Glomerular visceral epithelial cell (primary cell): ENCODE measurements around the gene TXNDC2.
"Not testable (repeated sequence)": the region's sequence is repeated elsewhere in the genome, so short reads cannot be mapped to it uniquely, and the experiment has no call there.

Experiments used
- DNase-seq: peaks from one replicate; pipeline ENCODE4 v3.0.0-alpha.2; 2016; ENCODE audit errors: extremely low spot score

Gene TXNDC2

DNA sequence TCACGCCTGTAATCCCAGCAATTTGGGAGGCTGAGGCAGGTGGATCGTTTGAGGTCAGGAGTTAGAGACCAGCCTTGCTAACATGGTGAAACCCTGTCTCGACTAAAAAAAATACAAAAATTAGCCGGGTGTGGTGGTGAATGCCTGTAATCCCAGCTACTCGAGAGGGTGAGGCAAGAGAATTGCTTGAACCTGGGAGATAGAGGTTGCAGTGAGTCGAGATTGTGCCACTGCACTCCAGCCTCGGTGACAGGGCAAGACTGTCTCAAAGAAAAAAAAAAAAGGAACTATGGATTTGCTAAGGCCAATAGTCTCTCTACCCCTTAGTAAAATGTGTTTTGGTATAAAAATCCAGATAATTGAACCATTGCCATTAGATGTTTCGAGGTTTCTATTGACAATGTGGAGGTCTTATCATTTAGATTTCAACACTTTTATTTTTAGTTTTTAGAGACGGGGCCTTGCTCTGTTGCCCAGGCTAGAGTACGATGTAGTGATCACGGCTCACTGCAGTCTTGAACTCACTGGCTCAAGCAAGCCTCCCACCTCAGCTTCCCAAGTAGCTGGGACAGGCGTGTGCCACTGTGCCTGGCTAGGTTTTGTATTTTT is 1.1 kb upstream of the TXNDC2 start:
- no peak for DNase-seq

DNA sequence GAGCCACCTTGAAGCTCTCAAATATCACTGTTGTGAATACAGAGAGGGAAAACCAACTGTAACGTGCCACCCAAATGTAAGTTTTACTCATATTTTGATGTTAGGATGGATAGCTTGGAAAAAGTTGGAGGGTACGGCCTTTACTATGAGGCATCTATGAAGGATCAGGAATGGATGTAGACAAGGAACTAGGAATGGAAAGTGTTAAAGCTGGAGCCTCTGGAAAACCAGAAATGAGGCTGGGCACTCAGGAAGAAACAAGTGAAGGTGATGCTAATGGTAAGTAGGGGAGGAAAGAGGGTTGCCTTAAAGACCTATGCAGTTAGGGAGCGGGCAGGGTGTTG is 204 bp downstream of the TXNDC2 start:
- DNase-seq, result no peak

DNA sequence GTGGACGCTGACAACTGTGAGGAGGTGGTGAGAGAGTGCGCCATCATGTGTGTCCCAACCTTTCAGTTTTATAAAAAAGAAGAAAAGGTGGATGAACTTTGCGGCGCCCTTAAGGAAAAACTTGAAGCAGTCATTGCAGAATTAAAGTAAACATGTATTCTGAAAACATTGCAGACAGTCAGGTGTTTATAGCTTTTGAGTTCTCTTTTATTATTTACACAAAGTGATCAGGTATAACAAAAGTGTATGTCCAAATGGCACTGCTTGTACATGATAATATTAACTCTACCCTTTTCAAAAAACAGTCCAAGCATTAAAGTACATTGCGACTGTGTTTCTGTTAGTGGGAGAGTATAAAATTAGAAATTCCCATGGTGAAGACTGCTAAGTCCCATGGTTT is 2.2 kb downstream of the TXNDC2 start:
- DNase-seq, result no peak

DNA sequence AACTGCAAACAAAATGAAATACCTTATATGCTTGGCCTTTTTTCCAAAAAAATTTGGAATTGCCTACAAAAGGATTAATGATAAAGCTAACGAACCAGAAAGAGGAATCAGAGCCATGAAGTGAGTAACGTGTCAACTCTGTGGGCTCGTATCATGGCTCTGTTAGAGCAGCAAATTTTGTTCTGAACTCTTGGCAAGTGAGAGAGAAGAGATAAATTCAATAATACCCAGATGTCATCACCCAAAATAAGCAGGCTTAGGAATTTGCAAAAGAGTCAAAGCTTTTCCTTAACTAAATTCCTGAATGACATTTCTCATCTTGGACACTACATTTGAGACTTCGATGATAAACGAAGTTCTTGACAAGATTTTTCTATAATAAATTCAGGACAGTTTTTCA is 4.4 kb downstream of the TXNDC2 start:
- no peak for DNase-seq

DNA sequence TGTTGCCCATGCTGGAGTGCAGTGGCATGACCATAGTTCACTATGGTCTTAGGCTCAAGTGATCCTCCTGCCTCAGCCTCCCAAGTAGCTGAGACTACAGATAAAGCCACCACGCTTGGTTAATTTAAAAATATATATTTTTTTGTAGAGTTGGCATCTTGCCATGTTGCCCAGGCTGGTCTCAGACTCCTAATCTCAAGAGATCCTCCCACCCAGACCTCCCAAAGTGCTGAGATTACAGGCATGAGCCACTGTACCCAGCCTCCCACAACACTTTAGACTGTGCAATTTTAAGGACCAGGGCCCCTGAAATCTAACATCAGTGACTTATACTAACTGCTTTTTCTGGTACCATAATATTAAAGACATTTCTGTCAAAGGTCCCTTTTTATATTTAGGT is 5.2 kb downstream of the TXNDC2 start:
- no peak for DNase-seq

DNA sequence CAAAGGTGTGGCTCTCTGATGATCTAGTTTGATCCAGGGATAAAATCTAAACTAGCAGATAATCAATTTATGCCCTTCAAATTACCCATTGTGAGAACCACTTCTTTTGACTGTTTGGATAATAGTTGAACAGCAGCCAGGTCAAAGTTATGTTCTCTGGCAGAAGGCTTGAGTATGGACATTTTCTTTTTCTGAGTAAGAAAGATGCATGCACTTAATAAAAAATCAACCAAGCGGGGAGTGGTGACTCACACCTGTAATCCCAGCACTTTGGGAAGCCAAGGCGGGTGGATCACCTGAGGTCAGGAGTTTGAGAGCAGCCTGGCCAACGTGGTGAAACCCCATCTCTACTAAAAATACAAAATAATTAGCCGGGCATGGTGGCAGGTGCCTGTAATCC is 5.7 kb downstream of the TXNDC2 start:
- peak; percentile 45 for DNase-seq

DNA sequence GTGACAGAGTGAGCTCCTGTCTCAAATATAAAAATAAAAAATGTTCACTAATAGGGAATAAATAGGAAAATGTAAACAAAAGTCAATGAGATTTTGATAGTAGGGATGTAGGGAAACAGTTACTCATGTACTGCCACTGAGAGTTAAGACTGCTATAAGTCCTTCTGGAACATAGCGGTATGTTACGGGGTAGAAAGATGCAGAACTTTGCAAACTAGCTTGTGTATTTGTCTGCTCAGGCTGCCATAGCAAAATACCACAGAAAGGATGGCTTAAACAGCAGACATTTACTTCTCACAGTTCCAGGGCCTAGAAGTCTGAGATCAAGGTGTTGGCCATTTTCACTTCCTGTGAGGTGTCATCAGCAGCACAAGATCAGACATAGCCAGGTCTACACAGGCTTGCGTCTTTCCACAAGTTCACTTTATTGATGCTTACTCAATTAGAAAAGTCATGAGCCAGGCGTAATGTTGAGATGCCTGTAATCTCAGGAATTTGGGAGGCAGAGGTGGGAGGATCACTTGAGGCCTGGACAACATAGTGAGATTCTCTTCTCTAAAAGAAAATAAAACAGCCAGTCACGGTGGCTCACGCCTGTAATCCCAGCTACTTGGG is 8.8 kb downstream of the TXNDC2 start:
- DNase-seq, result no peak

DNA sequence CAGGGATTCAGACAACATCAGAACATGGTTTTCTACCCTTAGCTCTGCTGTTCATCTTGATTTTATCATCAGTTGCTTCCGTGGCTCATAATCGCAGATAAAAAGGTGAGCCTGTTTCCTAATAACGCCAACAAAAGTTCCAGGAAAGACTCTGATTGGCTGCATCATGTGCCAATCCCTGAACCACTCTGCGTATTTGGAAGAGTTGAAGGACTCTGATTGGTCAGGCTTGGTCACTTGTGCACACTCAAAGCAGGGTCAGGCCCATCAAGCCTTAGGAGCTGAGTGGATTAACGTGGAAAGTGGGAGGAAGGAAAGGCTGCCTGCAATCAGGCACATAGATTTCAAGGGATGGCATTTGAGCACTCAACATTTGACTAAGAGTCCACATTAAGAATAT is 11.4 kb downstream of the TXNDC2 start:
- DNase-seq, result no peak

DNA sequence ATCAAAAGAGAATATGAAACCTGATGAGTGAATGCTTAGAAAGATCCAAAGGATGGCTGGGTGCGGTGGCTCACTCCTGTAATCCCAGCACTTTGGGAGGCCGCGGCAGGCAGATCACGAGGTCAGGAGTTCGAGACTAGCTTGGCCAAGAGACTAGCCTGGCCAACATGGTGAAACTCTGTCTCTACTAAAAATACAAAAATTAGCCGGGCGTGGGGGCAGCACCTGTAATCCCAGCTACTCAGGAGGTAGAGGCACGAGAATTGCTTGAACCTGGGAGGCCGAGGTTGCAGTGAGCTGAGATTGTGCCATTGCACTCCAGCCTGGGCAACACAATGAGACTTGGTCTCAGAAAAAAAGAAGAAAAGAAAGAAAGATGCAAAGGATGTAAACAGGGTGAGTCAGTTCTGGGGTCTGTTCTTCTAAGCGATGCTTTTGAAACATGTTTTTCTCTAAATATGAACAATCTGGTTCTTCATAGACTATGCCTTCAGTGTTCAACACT is 12.1 kb downstream of the TXNDC2 start:
- not testable (repeated sequence) for DNase-seq

DNA sequence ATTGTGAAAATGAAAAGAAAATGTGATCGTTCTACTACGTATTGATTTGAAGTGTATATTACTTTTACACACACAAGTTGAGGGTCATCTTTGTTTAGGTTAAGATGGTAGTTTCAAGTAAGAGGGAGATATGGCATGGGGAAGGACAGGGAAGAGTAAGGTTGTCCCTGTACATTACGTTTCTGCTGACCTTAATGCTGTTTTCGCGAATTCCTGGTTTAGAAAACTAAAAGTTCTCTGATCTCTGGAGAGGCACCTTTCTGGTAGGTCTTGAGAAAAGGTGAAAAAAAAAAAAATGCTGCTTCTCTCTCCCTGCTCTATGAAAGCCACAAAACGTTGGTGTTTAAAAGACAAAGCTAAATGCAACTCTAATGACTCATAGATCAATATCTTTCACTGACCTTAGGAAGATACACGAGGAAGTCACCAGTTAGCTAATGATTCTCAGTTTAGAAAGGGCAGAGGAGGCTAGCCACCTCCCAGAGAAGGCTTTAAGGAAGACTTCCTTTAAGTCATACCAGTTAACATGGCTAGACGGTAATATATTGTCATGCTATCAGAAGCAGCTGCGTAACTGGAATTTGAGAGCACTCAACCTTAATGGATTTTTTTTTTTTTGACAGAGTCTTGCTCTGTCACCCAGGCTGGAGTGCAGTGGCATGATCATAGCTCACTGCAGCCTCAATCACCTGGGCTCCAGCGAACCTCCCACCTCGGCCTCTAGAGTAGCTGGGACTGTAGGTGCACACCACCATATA is 13.2 kb downstream of the TXNDC2 start:
- peak; percentile 67 for DNase-seq

DNA sequence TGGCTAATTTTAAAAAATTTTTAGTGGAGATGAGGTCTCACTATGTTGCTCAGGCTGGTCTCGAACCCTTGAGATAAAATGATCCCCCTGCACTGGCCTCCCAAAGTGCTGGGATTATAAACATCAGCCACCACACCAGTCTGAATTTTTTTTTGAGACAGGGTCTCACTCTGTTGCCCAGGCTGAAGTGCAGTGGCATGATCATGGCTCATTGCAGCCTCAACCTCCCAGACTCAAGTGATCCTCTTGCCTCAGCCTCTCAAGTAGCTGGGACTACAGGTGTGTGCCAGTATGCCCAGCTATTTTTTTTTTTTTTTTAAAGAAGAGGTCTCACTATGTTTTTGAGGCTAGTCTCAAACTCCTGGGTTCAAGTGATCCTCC is 13.8 kb downstream of the TXNDC2 start:
- not testable (repeated sequence) for DNase-seq

DNA sequence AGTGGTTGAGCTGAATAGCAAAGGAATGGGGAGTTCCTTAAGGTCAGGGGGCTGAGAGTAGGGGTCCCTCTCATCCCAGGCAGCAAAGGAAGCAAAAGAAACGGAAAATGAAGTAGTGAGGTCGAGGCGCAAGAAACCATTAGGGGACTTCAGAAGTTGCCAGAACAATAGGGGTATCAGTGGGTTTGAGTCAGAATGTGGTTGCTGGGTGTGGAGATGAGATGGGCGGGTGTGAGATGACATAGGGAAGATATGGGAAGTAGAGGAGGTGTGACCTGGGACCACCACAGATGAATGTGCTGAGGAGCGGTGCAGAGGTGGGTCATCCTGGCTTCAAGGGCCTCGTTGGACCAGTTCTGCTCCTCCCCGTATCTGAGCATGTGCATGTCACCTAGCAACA is 14.9 kb downstream of the TXNDC2 start:
- no peak for DNase-seq

DNA sequence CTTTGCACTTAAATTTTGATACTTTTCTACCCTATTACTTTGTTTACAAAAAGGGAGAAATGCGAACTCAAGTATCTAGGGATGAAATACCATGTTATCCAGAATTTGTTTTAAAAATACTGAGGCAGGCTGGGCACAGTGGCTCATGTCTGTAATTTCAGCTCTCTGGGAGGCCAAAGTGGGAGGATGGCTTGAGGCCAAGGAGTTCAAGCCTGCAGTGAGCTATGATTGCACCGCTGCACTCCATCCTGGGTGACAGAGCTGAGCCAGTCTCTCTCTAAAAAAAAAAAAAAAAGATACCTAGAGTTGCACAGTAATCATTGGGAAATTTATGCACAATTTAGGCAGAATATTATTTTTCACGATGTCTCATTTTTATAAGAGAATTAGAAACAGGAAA is 15.6 kb downstream of the TXNDC2 start:
- peak; percentile 49 for DNase-seq

DNA sequence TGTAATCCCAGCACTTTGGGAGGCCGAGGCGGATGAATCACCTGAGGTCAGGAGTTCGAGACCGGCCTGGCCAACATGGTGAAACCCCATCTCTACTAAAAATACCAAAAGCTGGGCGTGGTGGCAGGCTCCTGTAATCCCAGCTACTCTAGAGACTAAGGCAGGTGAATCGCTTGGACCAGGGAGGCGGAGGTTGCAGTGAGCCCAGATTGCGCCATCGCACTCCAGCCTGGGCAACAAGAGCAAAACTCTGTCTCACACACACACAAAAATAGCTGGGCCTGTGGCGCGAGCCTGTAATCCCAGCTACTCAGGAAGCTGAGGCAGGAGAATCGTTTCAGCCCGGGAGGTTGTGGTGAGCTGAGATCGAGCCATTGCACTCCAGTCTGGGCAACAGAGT is 16.5 kb downstream of the TXNDC2 start:
- not testable (repeated sequence) for DNase-seq

DNA sequence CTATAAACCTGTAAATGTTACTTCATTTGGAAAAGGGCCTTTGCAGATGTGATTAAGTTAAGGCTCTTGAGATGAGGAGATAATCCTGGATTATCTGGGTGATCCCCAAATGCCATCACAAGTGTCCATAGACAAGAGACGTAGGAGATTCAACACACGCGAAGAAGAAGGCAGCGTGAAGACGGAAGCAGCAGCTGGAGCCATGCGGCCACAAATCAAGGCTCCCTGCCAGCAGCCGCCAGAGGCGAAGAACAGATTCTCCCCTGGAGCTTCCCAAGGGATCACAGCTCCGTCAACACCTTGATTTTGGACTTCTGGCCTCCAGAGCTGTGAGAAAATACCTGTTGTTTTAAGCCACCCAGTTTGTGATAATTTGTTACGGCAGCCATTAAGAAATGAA is 17.1 kb downstream of the TXNDC2 start:
- no peak for DNase-seq

DNA sequence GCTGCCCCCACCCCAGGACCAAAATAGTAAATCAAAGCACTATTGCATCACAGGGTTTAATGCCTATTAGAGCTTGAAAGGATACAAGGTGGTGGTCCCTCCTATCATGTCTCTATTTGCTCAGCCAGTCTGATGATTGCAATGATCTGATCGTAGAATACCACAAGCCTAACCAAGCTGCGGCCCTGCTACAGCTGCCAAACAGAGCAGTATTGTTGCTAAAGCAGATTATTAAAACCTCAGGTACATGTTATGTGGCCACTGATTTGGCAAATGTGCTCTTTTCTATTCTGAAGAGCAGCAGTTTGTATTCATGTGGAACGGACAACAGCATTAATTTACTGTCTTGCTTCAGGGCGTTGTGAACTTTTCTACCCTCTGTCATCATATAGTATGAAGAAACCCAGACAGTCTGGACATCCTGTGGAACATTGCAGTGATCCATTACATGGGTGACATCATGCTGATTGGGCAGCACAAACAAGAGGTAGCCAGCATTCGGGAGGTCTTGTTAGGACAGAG is 19.7 kb downstream of the TXNDC2 start:
- peak; percentile 68 for DNase-seq

DNA sequence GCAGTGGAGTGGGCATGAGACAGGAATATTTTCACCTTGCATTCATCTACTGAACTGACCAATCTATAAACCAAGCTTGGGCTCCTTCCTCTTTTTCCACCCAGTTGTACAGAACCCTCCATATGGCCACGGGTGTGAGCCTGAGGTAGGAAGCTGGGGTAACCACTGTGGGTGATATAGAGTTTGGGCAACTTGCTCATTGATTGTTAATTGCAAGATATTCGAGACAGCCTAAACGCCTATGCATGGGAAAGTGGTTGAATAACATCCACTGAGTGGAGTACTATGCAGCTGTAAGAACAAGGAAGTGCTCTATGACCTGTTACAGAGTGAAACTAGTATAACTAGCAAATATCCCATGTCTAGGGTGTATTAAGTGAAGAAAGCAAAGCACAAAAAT is 20.7 kb downstream of the TXNDC2 start:
- no peak for DNase-seq

DNA sequence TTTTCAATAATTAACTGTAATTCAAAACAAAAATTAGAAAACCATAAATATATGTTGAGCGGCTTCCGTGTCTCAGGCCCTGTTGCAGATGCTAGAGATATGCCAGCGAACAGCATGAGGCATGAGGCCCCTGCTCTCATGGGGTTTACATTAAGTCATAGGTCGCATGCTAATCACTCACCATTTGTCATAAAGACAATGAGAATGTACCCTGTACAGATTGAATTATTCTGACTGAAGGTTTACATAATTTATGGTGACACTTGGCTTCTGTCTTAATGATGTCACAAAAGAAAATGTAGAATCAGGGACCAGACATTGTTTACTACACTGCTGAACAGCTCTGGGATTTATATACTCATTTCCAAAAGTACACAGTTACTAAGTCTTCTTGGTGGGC is 22.1 kb downstream of the TXNDC2 start:
- no peak for DNase-seq

DNA sequence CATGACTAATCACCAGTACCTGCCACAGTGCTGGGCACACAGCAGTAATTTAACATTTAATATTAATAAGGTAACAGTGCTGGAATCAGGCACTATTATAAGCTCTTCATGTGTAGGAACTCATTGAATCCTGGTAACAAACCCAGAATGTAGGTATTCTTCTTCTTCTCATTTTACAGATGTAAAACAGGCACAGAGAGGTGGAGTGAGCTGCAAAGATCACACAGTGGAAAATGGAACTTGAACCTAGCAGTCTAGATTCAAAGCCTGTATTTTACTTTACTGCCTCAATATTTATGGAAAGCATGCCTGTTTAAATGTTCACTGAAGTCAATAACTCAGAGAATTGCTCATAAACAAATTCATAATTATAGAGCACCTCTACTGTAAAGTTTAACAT is 24.3 kb downstream of the TXNDC2 start:
- no peak for DNase-seq

DNA sequence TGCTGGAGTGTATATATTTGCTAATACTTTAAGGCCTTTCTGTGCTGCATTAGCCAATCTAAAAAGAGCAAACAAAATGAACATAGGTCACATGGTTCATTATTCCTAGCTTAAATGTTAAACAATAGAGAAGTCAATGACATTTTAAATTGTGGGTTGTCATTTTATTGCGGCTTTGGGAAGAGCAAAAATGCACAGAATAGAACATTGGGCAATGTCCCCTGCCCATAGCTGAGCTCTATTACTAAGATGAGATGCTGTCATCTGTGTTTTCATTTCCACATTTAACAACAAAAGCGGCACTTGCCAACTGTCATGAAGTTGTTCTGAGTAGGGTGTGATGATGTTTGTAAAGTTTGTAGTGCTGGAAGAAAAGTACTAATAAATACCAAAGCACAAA is 24.9 kb downstream of the TXNDC2 start:
- DNase-seq, result no peak

DNA sequence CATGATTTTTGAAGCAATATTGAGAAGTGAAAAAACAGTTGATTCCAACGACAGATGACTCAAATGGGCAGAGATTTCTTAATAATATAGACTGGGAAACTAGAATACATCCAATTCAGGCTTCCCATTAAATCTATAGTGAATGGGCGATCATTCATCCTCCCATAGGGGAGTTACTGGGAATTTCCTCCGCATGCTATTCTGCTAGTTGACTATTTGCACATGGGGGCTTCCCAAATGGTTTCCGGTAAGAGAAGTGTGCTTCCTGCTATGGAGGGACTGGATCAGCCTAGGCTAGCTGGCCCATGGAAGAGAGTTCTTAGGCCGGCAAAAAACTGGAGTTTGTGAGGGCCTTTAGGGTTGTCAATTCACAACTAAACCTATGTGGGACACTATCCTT is 25.5 kb downstream of the TXNDC2 start:
- no peak for DNase-seq

DNA sequence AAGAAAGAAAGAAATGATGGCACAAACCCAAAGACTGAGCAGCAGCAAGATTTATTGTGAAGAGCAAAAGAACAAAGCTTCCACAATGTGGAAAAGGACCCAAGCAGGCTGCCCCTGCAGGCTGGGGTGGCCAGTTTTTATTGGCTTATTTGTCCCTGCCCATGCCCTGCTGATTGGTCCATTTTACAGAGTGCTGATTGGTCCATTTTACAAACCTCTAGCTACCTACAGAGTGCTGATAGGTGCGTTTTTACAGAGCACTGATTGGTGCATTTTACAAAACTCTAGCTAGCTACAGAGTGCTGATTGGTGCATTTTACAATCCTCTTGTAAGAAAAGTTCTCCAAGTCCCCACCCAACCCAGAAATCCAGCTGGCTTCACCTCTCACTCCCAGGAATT is 26.5 kb downstream of the TXNDC2 start:
- not testable (repeated sequence) for DNase-seq

DNA sequence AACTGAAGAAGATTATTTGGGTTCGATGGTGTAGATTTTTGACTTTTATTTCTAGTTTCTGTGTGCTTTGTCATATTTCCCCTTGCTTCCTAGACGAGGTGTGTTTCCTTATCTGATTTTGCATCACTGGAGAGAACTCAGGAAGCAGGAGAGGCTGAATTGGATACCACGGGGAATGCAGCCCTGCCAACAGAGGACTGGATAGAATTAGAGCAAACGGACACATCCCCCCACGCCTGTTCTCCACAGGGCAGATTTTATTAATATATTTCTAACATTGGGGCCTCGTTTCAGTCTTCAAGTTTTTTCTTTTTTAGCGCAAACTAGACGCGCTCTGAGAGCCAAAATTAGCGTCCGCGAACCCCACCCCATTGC is 27.4 kb downstream of the TXNDC2 start:
- no peak for DNase-seq
